Muscle of leg (tissue), 11 donors: ENCODE data around the gene ARMC6. TPM values are rescaled to one million over a fixed set of nuclear protein-coding genes. Genes with fewer than 3 reads are reported as not detected.

Experiments
- DNase-seq: peaks from one replicate; pipeline ENCODE4 v3.0.0; 2013
- H3K27ac ChIP-seq: one replicate; pipeline ENCODE4 v1.5.1; 2013; ENCODE audit warnings: mild to moderate bottlenecking, low read length, control low read depth
- H3K27me3 ChIP-seq: one replicate; pipeline ENCODE4 v1.6.1; 2013; ENCODE audit warnings: low read length; ENCODE audit not compliant: control insufficient read depth, insufficient read depth
- H3K36me3 ChIP-seq: one replicate; pipeline ENCODE4 v1.6.1; 2013; ENCODE audit warnings: low read length; ENCODE audit not compliant: control insufficient read depth, insufficient read depth
- H3K4me1 ChIP-seq: one replicate; pipeline ENCODE4 v1.6.1; 2013; ENCODE audit warnings: low read length; ENCODE audit not compliant: control insufficient read depth, insufficient read depth
- H3K4me3 ChIP-seq: one replicate; pipeline ENCODE4 v1.5.1; 2013; ENCODE audit warnings: low read length, control low read depth
- H3K9me3 ChIP-seq: replicated peaks from 2 replicates; pipeline ENCODE4 v1.6.1; 2013; ENCODE audit warnings: low read depth, low read length; ENCODE audit not compliant: control insufficient read depth
- WGBS: methylation state at CpG from one replicate; pipeline ENCODE4 v1.1.5; 2013; ENCODE audit warnings: missing lambda C conversion rate; ENCODE audit not compliant: insufficient coverage; 5-methylcytosine and 5-hydroxymethylcytosine counted together
- polyA plus RNA-seq, 8 donors: library from polyadenylated mRNA; unstranded; fragments of 120-200 nt; gene quantifications; one replicate each; pipeline versions ENCODE4 v1.2.1 to v1.2.3, GENCODE V29; 2013; ENCODE audit warnings: inconsistent platforms in 1 of 8, low replicate concordance in 1 of 8; ENCODE audit not compliant: insufficient read length in 8 of 8, insufficient read depth in 1 of 8
- total RNA-seq: library from RNA; stranded (reverse); fragments of 120-200 nt; gene quantifications from one replicate; pipeline ENCODE4 v1.2.4, GENCODE V29; 2013

The ARMC6 gene
- total and polyA plus RNA-seq, 9 donors = 20.9 to 31.9 (median 29.4) TPM

DNA sequence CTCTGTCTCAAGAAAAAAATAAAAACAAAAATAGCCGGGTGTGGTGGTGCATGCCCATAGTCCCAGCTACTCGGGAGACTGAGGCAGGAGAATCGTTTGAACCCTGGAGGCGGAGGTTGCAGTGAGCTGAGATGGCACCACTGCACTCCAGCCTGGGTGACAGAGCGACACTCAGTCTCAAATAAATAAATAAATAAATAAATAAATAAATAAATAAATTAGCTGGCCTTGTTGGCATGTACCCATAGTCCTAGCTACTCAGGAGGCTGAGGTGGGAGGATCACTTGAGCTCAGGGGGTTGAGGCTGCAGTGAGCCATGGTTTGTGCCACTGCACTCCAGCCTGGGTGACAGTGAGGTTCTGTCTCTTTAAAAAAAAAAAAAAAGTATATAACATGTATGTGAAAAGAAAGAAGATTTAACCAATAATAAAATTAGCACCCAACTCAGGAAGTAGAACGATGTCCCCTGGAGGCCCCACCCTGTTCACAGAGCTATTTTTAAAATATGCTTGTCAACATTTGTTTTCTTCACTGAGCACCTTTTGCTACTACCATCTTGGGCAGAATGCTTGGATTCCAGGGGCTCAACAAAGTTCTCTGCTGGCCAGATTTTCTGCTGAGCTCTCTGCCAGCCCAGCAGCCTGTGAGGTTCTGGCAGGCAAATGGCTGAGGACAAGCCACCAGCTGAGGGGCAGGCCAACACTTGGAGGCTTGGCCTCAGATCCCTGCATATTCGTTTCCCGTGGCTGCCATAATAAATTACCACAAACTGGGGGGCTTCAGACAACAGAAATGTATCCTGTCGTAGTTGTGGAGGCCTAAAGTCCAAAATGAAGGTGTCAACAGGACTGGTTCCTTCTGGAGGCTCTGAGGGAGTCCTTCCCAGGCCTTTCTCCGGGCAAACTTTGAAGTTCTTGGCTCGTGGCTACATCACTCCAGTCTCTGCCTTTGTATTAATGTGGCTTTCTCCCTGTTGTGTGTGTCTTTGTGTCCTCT lies 35.6 kb downstream of the ARMC6 start:
- peaks cover 9% of the 10 kb centered on the region for H3K36me3 ChIP-seq

GRCh38 chr19:19071897-19072296 lies 38.5 kb downstream of the ARMC6 start:
- H3K4me1 ChIP-seq = peaks cover 21% of the 10 kb centered on the region
- no peaks in the 10 kb centered on the region for H3K9me3 ChIP-seq
- no peak for DNase-seq
- WGBS = 89% methylated on average over 2 of the region's 8 CpGs
- H3K27ac ChIP-seq = no peak overlapping the region
- H3K27me3 ChIP-seq = no peaks in the 10 kb centered on the region
- H3K36me3 ChIP-seq = peaks cover 18% of the 10 kb centered on the region
- no peak overlapping the region for H3K4me3 ChIP-seq

More for the DNA sequence above, 35.6 kb downstream of the ARMC6 start:
- Histone ChIP-seq H3K4me1 (peaks cover 33% of the 10 kb centered on the region), H3K27ac (peak overlapping the region; percentile 0), H3K4me3 (no peak overlapping the region), H3K9me3 (no peaks in the 10 kb centered on the region), H3K27me3 (no peaks in the 10 kb centered on the region)
- WGBS = 73% methylated on average over 4 of the region's 11 CpGs
- DNase-seq = peak; percentile 60

DNA sequence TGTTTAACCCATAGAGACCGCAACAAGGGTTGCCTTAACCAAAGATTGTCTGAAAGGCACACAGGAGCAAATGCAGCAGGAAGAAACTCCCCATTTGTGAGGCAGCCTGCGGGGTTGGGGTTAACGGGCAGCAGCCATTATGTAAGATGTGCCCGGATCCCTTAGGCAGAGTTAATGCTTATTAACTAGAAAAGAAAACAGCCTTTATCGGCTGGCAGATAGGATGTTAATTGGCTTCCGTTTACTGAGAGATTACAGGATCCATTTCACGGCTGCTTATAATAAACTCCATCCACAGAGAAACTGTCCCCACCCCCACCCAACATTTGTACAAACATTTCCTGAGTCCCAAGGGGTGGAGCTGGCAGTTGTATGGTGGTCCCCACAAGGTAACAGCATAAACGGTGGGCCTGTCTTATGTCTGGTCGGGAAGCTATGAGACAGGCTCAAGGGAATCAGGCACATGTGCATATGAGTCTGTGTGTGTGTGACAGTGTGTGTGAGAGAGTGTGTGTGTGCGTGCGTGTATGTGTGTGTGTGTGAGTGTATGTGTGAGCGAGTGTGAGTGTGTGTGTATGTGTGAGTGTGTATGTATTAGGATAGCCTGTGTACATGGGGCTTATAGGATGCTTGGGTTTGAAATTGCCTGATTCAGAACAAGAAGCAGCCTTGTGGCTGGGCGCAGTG lies 40.9 kb downstream of the ARMC6 start:
- Histone ChIP-seq H3K27me3 (no peaks in the 10 kb centered on the region), H3K27ac (no peak overlapping the region), H3K4me1 (peaks cover 8% of the 10 kb centered on the region), H3K4me3 (no peak overlapping the region), H3K9me3 (no peaks in the 10 kb centered on the region), H3K36me3 (peaks cover 18% of the 10 kb centered on the region)
- DNase-seq = no peak
- 69% methylated on average over 4 of the region's 13 CpGs for WGBS

- DNase-seq = no peak
- Histone ChIP-seq H3K9me3 (no peaks in the 10 kb centered on the region), H3K36me3 (peaks cover 18% of the 10 kb centered on the region), H3K27ac (no peak overlapping the region), H3K4me1 (peaks cover 5% of the 10 kb centered on the region), H3K27me3 (no peaks in the 10 kb centered on the region), H3K4me3 (no peak overlapping the region)
- WGBS = 81% methylated on average over 2 of the region's 8 CpGs
Observed at GRCh38 chr19:19075126-19075525, 41.7 kb downstream of the ARMC6 start.

GRCh38 chr19:19076476-19076875 lies 43.1 kb downstream of the ARMC6 start:
- no peak for DNase-seq
- no CpG with 5 or more reads among the region's 1 CpG for WGBS
- no peaks in the 10 kb centered on the region for H3K27me3 ChIP-seq
- no peaks in the 10 kb centered on the region for H3K9me3 ChIP-seq
- H3K36me3 ChIP-seq = peaks cover 14% of the 10 kb centered on the region
- H3K4me3 ChIP-seq = no peak overlapping the region
- H3K27ac ChIP-seq = no peak overlapping the region
- H3K4me1 ChIP-seq = peaks cover 5% of the 10 kb centered on the region

GRCh38 chr19:19077103-19077502 lies 43.7 kb downstream of the ARMC6 start:
- Histone ChIP-seq H3K4me1 (peaks cover 5% of the 10 kb centered on the region), H3K4me3 (no peak overlapping the region), H3K27ac (no peak overlapping the region), H3K36me3 (peaks cover 14% of the 10 kb centered on the region), H3K27me3 (no peaks in the 10 kb centered on the region), H3K9me3 (no peaks in the 10 kb centered on the region)
- DNase-seq = no peak
- 95% methylated on average over 4 of the region's 7 CpGs for WGBS

DNA sequence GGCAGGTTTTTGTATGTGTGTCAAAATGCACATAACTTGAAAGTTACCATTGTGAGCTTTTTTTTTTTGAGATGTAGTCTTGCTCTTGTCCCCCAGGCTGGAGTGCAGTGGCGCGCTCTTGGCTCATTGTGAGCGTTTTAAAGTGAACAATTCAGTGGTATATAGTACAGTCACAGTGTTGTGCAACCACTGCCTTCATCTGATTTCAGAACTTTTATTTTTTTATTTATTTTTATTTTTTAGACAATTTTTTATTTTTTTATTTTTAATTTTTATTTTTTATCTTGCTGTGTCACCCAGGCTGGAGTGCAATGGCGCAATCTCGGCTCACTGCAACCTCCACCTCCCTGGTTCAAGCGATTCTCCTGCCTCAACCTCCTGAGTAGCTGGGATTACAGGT lies 45.4 kb downstream of the ARMC6 start:
- WGBS = no CpG with 5 or more reads among the region's 6 CpGs

GRCh38 chr19:19079571-19079970 lies 46.2 kb downstream of the ARMC6 start:
- no peak for DNase-seq
- peaks cover 11% of the 10 kb centered on the region for H3K36me3 ChIP-seq
- H3K9me3 ChIP-seq = no peaks in the 10 kb centered on the region
- WGBS = no CpG with 5 or more reads among the region's 1 CpG
- H3K4me3 ChIP-seq = no peak overlapping the region
- H3K27ac ChIP-seq = no peak overlapping the region
- no peaks in the 10 kb centered on the region for H3K4me1 ChIP-seq
- H3K27me3 ChIP-seq = no peaks in the 10 kb centered on the region

More for the DNA sequence above, 45.4 kb downstream of the ARMC6 start:
- peaks cover 14% of the 10 kb centered on the region for H3K36me3 ChIP-seq
- no peak overlapping the region for H3K27ac ChIP-seq
- H3K4me3 ChIP-seq = no peak overlapping the region
- no peaks in the 10 kb centered on the region for H3K9me3 ChIP-seq
- H3K27me3 ChIP-seq = no peaks in the 10 kb centered on the region
- H3K4me1 ChIP-seq = peaks cover 5% of the 10 kb centered on the region
- DNase-seq = no peak

DNA sequence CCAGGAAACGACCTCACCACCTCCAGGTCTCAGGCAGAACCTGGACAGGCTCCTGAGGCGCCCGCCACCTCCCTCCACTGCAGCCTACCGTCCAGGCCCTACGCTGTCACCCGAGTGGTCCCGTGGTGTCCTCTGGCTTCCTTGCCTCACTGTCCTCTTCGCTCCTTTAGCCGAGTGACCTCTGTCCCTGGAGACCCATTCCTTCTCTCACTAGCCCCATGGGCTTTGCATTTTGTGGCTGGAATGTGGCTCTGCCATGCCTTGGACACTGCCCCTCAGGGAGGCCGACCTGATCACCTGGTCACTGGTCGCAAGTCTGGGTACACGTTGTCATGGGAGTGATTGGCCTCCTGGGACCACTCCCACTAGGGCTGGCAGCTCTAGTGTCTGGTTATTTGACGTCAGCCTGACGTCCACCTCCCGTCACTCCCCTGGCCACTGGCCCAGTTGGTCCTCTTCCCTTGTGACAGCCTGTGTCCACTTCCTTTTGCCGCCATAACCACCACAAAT lies 48.3 kb downstream of the ARMC6 start:
- peak; percentile 42 for DNase-seq
- H3K27ac ChIP-seq = no peak overlapping the region
- no peaks in the 10 kb centered on the region for H3K27me3 ChIP-seq
- no peak overlapping the region for H3K4me3 ChIP-seq
- WGBS = 70% methylated on average over 14 of the region's 16 CpGs
- H3K9me3 ChIP-seq = no peaks in the 10 kb centered on the region
- peaks cover 3% of the 10 kb centered on the region for H3K36me3 ChIP-seq
- no peaks in the 10 kb centered on the region for H3K4me1 ChIP-seq
